Measurements from ENCODE around the gene TMEM134.

GRCh38 chr11:67438158-67438902 lies 30.7 kb downstream of the TMEM134 start:
- TF ChIP-seq POLR2A (IDR thresholded peaks at IDR 0.05; ENCODE audit: low read depth, low read length), result peak; percentile 36
- TF ChIP-seq POLR2AphosphoS5 (IDR thresholded peaks at IDR 0.05; ENCODE audit: insufficient read depth, low read depth, low read length), result peak; percentile 12
- TF ChIP-seq CTCF (IDR thresholded peaks at IDR 0.05; ENCODE audit: extremely low read depth in 1 of 2, insufficient read depth in 1 of 2, low read depth in 1 of 2, low read length in 2 of 2), result no peak
- no peak for TF ChIP-seq MAX (IDR thresholded peaks at IDR 0.05; ENCODE audit: insufficient read depth, insufficient read length)
- TF ChIP-seq EZH2 (IDR thresholded peaks at IDR 0.05; ENCODE audit: borderline replicate concordance, low read depth, low read length, severe bottlenecking), result no peak
- TF ChIP-seq GATA2 (IDR thresholded peaks at IDR 0.05; ENCODE audit: insufficient read depth, insufficient read length, low read depth, low read length), result no peak
- no peak for TF ChIP-seq JUN (IDR thresholded peaks at IDR 0.05; ENCODE audit: borderline replicate concordance, insufficient read depth, insufficient read length, low read depth)
